ENCODE results near the gene TRIOBP.

DNA sequence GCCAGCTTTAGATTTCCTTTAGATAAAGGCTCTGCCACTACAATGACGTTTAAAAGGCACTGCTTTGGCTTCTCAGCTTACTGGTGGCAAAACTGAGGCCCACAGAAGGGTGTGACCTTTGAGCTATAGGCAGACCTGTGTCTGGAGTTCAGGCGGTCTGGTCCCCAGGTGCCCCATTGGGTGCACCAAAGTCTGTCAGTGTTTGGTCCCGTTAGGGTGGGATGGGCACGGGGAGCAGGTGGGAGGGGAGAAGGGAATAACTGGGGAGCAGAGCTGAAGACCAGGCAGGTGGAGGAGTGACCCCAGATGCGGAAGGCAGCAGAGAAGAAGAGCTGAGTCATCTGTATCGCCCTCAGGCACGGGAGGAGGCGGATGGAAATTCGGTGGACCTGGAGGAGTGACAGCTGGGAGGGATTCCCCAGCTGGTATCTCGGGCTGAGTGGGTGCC, 65.6 kb downstream of the TRIOBP start:
- TF ChIP-seq, protein P1, sequence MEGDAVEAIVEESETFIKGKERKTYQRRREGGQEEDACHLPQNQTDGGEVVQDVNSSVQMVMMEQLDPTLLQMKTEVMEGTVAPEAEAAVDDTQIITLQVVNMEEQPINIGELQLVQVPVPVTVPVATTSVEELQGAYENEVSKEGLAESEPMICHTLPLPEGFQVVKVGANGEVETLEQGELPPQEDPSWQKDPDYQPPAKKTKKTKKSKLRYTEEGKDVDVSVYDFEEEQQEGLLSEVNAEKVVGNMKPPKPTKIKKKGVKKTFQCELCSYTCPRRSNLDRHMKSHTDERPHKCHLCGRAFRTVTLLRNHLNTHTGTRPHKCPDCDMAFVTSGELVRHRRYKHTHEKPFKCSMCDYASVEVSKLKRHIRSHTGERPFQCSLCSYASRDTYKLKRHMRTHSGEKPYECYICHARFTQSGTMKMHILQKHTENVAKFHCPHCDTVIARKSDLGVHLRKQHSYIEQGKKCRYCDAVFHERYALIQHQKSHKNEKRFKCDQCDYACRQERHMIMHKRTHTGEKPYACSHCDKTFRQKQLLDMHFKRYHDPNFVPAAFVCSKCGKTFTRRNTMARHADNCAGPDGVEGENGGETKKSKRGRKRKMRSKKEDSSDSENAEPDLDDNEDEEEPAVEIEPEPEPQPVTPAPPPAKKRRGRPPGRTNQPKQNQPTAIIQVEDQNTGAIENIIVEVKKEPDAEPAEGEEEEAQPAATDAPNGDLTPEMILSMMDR (conservative IDR thresholded peaks at IDR 0.05; ENCODE audit: low read length): no peak
- TF ChIP-seq EZH2phosphoT487 (IDR thresholded peaks at IDR 0.05; ENCODE audit: borderline replicate concordance, low read depth, low read length): no peak
